ENCODE measurements around the gene ZBTB17.
"Not testable (repeated sequence)": the region's sequence is repeated elsewhere in the genome, so short reads cannot be mapped to it uniquely, and the experiment has no call there.

The ZBTB17 gene

DNA sequence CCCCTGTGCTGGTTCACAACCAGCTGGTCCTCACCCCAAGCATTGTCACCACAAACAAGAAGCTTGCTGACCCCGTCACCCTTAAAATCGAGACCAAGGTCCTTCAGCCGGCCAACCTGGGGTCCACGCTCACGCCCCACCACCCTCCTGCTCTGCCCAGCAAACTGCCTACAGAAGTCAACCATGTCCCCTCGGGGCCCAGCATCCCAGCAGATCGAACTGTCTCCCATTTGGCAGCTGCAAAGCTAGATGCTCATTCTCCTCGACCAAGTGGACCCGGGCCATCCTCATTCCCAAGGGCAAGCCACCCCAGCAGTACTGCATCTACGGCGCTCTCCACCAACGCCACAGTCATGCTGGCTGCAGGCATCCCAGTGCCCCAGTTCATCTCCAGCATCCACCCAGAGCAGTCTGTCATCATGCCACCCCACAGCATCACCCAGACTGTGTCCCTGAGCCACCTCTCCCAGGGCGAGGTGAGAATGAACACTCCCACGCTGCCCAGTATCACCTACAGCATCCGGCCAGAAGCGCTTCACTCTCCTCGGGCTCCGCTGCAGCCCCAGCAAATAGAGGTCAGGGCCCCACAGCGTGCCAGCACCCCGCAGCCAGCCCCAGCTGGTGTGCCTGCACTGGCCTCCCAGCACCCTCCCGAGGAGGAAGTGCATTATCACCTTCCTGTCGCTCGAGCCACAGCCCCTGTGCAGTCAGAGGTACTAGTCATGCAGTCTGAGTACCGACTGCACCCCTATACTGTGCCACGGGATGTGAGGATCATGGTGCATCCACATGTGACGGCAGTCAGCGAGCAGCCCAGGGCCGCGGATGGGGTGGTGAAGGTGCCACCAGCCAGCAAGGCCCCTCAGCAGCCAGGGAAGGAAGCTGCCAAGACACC, 40.6 kb downstream of the ZBTB17 start:
- DNase-seq (ENCODE audit: low read depth in 2 of 2) = no peak

DNA sequence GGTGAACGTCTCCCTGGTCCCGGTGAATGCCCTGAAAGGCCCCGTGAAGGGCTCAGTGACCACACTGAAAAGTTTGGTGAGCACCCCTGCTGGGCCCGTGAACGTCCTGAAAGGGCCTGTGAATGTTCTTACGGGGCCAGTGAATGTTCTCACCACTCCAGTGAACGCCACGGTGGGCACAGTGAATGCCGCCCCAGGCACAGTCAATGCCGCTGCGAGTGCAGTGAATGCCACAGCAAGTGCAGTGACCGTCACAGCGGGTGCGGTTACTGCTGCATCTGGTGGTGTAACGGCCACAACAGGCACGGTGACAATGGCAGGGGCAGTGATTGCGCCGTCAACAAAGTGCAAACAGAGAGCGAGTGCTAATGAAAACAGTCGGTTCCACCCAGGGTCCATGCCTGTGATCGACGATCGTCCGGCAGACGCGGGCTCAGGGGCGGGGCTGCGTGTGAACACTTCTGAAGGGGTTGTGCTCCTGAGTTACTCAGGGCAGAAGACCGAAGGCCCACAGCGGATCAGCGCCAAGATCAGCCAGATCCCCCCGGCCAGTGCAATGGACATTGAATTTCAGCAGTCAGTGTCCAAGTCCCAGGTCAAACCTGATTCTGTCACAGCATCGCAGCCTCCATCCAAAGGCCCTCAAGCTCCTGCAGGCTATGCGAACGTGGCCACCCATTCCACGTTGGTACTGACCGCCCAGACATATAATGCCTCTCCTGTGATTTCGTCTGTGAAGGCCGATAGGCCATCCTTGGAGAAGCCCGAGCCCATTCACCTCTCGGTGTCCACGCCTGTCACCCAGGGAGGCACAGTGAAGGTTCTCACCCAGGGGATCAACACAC, 41.5 kb downstream of the ZBTB17 start:
- DNase-seq (ENCODE audit: low read depth in 2 of 2) = no peak

- DNase-seq (ENCODE audit: low read depth in 2 of 2) = no peak
Observed at GRCh38 chr1:15933684-15934083, 42.2 kb downstream of the ZBTB17 start.

DNA sequence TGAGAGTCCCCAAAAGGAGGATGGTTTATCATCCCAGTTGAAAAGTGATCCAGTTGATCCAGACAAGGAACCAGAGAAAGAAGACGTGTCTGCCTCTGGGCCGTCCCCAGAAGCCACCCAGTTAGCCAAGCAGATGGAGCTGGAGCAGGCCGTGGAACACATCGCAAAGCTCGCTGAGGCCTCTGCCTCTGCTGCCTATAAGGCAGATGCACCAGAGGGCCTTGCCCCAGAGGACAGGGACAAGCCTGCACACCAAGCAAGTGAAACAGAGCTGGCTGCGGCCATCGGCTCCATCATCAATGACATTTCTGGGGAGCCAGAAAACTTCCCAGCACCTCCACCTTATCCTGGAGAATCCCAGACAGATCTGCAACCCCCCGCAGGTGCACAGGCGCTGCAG, 43.3 kb downstream of the ZBTB17 start:
- DNase-seq (ENCODE audit: low read depth in 2 of 2) = no peak

DNA sequence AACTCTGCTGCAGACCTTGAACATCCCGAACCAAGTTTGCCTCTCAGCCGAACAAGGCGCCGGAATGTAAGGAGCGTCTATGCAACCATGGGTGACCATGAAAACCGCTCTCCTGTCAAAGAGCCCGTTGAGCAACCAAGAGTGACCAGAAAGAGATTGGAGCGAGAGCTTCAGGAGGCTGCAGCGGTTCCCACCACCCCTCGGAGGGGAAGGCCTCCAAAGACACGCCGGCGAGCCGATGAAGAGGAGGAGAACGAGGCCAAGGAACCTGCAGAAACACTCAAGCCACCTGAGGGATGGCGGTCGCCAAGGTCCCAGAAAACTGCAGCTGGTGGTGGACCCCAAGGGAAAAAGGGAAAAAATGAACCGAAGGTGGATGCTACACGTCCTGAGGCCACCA, 44.0 kb downstream of the ZBTB17 start:
- DNase-seq (ENCODE audit: low read depth in 2 of 2) = no peak

DNA sequence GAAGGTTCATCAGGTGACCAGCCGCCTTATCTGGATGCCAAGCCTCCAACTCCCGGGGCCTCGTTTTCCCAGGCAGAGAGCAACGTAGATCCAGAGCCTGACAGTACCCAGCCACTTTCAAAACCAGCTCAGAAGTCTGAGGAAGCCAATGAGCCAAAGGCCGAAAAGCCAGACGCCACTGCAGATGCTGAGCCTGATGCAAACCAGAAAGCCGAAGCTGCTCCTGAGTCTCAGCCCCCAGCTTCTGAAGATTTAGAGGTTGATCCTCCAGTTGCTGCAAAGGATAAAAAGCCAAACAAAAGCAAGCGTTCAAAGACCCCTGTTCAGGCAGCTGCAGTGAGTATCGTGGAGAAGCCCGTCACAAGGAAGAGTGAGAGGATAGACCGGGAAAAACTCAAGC, 44.5 kb downstream of the ZBTB17 start:
- DNase-seq (ENCODE audit: low read depth in 2 of 2) = no peak

- DNase-seq (ENCODE audit: low read depth in 2 of 2) = no peak
Observed at GRCh38 chr1:15928971-15929965, 46.6 kb downstream of the ZBTB17 start.

DNA sequence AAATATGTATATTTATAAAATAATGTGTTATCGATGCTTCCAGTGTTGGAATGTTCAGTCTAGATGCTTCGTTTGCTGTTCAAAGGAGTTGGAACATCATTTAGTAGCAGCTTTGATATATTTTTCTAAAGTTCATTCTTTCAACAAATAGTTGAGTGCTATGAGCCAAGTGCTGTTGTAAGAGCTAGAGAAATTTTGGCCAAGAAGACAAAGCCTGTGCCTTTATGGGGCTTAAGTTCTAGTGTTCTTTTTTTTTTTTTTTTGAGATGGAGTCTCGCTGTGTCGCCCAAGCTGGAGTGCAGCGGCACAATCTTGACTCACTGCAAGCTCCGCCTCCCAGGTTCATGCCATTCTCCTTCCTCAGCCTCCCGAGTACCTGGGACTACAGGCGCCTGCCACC, 49.5 kb downstream of the ZBTB17 start:
- DNase-seq (ENCODE audit: low read depth in 2 of 2) = not testable (repeated sequence)

DNA sequence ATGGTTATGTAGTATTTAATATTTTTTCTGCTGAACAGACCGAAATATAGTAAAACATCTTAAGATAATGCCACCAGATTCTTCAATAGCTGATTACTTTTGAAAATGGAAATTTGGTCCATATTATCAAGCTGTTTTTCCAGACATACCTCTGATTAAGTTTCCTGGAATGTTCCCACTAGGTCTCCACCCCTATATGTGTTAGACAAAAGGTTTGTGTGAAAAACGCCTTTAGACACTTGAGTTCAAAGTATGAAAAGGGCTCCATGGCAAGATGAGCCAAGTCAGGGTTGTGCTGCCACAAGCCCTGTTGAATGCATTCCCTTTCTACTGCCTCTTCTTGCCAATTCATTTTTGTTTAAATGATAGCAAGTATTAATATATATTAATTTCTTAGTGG, 52.7 kb downstream of the ZBTB17 start:
- no peak for DNase-seq (ENCODE audit: low read depth in 2 of 2)

GRCh38 chr1:15918962-15919715, 56.8 kb downstream of the ZBTB17 start:
- peak; percentile 17 to 20 for DNase-seq (ENCODE audit: low read depth in 2 of 2)

GRCh38 chr1:15916916-15917315, 59.0 kb downstream of the ZBTB17 start:
- no peak for DNase-seq (ENCODE audit: low read depth in 2 of 2)

- DNase-seq (ENCODE audit: low read depth in 2 of 2) = no peak
Observed at GRCh38 chr1:15916417-15916816, 59.5 kb downstream of the ZBTB17 start.

DNA sequence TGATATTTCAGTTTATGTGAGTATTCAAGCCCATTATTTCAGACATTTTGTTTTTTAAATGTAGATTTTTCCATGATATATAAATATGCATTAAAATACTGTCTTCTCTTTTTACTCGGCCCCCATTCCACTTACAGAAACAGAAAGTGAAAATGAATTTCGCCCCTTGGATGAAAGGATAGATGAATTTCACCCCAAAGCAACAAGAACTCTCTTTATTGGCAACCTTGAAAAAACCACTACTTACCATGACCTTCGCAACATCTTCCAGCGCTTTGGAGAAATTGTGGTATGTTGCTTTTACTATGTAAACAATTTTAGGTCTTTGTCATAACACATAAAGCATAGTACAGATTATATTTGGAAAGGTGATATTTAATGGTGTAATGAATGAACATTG, 59.9 kb downstream of the ZBTB17 start:
- DNase-seq (ENCODE audit: low read depth in 2 of 2) = no peak

GRCh38 chr1:15913607-15914006, 62.3 kb downstream of the ZBTB17 start:
- not testable (repeated sequence) for DNase-seq (ENCODE audit: low read depth in 2 of 2)

GRCh38 chr1:15911927-15912326, 64.0 kb downstream of the ZBTB17 start:
- no peak for DNase-seq (ENCODE audit: low read depth in 2 of 2)

GRCh38 chr1:15911141-15911540, 64.8 kb downstream of the ZBTB17 start:
- DNase-seq (ENCODE audit: low read depth in 2 of 2) = no peak

- no peak for DNase-seq (ENCODE audit: low read depth in 2 of 2)
Observed at GRCh38 chr1:15908597-15908996, 67.3 kb downstream of the ZBTB17 start.

DNA sequence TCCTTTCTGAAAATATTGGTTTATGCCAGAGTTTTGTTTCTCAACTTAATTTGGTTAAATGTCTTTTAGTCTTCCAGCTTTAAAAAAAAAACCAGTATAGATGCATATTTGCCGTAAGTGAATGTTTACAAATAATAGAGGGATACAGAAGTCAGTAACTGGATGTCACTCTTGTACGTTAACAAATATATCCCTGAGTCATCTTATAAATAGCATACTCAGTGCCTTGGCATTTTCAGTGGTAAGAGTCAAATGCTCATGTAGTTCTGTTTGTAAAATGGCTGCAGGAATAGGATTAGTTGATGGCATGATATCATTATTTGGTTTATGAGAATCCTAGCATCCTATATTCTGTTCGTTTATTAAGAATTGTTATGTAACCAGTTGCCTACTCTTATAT, 73.0 kb downstream of the ZBTB17 start:
- DNase-seq (ENCODE audit: low read depth in 2 of 2) = no peak

DNA sequence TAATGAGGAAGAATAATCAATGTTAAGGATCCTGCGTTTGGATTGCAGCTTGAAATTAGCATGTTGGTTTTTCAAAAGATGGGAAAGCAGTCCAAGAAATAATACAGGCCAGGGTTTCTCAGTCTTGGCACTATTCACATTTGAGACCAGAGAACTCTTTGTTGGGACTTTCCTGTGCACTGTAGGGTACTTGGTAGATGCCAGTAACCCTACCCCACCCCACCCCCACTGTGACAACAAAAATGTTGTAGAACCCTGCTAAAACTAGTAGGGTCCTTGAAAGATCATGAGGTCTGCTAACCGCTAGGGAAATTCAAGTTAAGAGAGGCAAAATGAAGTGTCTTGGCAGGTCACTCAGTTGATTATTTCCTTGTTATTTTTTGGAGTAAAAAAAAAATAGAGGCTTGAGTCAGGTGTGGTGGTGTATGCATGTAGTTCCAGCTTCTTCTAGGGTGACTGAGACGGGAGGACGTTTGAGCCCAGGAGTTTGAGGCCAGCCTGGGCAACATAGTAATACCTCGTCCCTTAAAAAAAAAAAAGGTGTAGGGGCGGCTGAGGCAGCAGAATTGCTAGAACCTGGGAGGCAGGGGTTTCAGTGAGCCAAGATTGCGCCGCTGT, 75.1 kb downstream of the ZBTB17 start:
- no peak for DNase-seq (ENCODE audit: low read depth in 2 of 2)

DNA sequence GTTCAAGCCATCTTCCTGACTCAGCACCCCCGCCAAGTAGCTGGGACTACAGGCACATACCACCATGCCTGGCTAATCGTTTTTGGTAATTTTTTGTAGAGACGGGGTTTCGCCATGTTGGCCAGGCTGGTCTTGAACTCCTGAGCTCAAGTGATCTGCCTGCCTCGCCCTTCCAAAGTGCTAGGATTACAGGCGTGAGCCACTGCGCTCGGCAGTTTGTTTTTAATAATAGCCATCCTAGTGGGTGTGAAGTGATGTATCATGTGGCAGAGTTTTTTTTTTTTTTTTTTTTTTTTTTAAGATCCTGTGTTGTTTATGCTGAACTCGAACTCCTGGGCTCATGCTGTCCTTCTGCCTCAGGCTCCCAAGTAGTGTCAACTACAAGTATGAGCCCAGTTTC, 76.6 kb downstream of the ZBTB17 start:
- no peak for DNase-seq (ENCODE audit: low read depth in 2 of 2)
